NB4 (cell line): ENCODE data around the gene SIRT1.

Source experiments
- MYC ChIP-seq: IDR thresholded peaks from 2 replicates; pipeline ENCODE4 v1.6.1; 2011; ENCODE audit warnings: low read depth, low read length
- POLR2A ChIP-seq: IDR thresholded peaks from 2 replicates; pipeline ENCODE4 v1.6.1; 2011; ENCODE audit warnings: mild to moderate bottlenecking; ENCODE audit not compliant: insufficient read length; ENCODE audit errors: extremely low read depth
- TF ChIP-seq, protein P1 (sequence below): IDR thresholded peaks from one replicate; pipeline ENCODE4 v1.5.1; 2012; ENCODE audit warnings: low read depth, low read length
- TF ChIP-seq, protein P2 (sequence below): IDR thresholded peaks from 2 replicates; pipeline ENCODE4 v1.6.1; 2011; ENCODE audit warnings: low read depth, low read length

DNA sequence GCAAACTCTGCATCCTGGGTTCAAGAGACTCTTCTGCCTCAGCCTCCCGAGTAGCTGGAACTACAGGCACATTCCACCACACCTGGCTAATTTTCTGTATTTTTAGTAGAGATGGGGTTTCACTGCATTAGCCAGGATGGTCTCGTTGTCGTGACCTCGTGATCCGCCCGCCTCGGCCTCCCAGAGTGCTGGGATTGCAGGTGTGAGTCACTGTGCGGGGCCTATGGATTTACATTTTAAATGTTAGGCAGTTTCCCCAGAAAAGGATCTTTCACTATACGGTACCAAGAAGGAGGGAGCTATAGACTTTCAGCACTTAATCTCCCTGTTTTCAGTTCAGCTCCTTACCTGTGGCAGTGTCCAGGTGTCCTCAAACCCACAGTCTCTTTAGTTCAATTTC, 50.8 kb downstream of the SIRT1 start:
- TF ChIP-seq, protein P1, sequence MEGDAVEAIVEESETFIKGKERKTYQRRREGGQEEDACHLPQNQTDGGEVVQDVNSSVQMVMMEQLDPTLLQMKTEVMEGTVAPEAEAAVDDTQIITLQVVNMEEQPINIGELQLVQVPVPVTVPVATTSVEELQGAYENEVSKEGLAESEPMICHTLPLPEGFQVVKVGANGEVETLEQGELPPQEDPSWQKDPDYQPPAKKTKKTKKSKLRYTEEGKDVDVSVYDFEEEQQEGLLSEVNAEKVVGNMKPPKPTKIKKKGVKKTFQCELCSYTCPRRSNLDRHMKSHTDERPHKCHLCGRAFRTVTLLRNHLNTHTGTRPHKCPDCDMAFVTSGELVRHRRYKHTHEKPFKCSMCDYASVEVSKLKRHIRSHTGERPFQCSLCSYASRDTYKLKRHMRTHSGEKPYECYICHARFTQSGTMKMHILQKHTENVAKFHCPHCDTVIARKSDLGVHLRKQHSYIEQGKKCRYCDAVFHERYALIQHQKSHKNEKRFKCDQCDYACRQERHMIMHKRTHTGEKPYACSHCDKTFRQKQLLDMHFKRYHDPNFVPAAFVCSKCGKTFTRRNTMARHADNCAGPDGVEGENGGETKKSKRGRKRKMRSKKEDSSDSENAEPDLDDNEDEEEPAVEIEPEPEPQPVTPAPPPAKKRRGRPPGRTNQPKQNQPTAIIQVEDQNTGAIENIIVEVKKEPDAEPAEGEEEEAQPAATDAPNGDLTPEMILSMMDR: no peak
- no peak for TF ChIP-seq POLR2A
- TF ChIP-seq, protein P2, sequence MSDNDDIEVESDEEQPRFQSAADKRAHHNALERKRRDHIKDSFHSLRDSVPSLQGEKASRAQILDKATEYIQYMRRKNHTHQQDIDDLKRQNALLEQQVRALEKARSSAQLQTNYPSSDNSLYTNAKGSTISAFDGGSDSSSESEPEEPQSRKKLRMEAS: no peak
- TF ChIP-seq MYC: no peak
